ENCODE results near the gene TMEM106A.
"Not testable (repeated sequence)": the region's sequence is repeated elsewhere in the genome, so short reads cannot be mapped to it uniquely, and the experiment has no call there.

Gene TMEM106A, protein sequence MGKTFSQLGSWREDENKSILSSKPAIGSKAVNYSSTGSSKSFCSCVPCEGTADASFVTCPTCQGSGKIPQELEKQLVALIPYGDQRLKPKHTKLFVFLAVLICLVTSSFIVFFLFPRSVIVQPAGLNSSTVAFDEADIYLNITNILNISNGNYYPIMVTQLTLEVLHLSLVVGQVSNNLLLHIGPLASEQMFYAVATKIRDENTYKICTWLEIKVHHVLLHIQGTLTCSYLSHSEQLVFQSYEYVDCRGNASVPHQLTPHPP
- long read RNA-seq, partial matches to known transcripts, result 1 of 7 reads
- long read RNA-seq, other reads (novel, unspliced or antisense), result 3 of 7 reads

DNA sequence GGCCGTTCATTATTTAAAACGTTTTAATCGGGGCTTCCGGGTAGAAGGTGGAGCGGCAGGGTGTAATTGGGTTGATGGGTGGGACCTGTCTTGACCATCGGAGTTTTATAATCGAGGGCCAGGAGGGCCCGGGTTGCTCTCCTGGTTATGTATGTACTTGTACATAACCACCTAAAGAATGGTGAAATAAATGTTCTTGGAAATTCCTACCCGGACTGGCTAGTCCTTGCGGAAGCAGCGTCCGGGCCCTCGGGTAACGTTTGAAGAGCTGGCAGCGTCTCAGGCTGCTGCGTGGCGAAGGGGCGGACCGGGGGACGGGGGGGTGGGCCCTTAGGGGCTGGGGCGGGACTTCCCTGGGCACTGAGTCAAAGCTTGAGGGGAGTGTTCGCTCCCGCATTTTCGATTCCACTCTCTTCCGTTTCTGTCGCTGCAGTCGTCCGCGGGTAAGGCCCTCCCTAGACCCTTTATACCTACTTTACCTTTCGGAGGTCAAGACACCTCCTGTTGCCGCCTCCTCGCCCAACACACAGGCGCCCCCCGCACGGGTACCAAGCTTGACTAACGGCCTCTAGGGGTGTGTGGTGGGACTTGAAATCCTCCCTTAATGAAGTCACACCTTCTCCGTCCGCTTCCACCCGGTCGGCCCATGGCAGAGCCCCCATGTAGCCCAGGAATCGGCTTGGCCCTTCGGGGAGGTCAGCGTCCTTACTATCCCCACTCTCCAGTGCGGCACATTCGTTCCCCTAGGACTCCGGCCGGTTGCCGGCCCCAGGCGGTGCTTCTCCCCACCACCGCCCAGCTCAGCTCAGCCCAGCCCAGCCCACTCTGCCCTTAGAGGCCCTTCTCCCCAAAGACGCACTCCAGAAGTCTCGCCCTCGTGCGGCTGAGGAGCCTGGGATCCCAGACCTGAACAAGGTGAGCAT is at the start of gene TMEM106A:
TMEM106A (plus strand) TSS at position 396 of the 923 bp plus-strand sequence. CDS start 1,167 bp downstream, outside the sequence.
- DNase-seq (ENCODE audit: low read depth in 1 of 2, low spot score in 1 of 2), result peak in 1 of 2 experiments; percentile 47
- Histone ChIP-seq H3K27me3 (ENCODE audit: insufficient read depth, poor library complexity, severe bottlenecking) (no peaks in the 10 kb centered on the region), H3K27ac (replicated peaks) (peak within 1 kb of the TSS; percentile 61), H3K4me3 (replicated peaks; ENCODE audit: insufficient read depth, low read length) (no peak within 1 kb of the TSS)
- TF ChIP-seq GABPA (IDR thresholded peaks at IDR 0.05; ENCODE audit: low read depth) (no peak), POLR2AphosphoS5 (IDR thresholded peaks at IDR 0.05; ENCODE audit: low read depth) (no peak; the same call in 1 of the 2 replicates), SPI1 (IDR thresholded peaks at IDR 0.05; ENCODE audit: borderline replicate concordance, low read depth) (no peak)
- TF ChIP-seq, protein P1, sequence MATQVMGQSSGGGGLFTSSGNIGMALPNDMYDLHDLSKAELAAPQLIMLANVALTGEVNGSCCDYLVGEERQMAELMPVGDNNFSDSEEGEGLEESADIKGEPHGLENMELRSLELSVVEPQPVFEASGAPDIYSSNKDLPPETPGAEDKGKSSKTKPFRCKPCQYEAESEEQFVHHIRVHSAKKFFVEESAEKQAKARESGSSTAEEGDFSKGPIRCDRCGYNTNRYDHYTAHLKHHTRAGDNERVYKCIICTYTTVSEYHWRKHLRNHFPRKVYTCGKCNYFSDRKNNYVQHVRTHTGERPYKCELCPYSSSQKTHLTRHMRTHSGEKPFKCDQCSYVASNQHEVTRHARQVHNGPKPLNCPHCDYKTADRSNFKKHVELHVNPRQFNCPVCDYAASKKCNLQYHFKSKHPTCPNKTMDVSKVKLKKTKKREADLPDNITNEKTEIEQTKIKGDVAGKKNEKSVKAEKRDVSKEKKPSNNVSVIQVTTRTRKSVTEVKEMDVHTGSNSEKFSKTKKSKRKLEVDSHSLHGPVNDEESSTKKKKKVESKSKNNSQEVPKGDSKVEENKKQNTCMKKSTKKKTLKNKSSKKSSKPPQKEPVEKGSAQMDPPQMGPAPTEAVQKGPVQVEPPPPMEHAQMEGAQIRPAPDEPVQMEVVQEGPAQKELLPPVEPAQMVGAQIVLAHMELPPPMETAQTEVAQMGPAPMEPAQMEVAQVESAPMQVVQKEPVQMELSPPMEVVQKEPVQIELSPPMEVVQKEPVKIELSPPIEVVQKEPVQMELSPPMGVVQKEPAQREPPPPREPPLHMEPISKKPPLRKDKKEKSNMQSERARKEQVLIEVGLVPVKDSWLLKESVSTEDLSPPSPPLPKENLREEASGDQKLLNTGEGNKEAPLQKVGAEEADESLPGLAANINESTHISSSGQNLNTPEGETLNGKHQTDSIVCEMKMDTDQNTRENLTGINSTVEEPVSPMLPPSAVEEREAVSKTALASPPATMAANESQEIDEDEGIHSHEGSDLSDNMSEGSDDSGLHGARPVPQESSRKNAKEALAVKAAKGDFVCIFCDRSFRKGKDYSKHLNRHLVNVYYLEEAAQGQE (IDR thresholded peaks at IDR 0.05; ENCODE audit: insufficient replicate concordance, low read depth), result no peak
- TF ChIP-seq, protein P2, sequence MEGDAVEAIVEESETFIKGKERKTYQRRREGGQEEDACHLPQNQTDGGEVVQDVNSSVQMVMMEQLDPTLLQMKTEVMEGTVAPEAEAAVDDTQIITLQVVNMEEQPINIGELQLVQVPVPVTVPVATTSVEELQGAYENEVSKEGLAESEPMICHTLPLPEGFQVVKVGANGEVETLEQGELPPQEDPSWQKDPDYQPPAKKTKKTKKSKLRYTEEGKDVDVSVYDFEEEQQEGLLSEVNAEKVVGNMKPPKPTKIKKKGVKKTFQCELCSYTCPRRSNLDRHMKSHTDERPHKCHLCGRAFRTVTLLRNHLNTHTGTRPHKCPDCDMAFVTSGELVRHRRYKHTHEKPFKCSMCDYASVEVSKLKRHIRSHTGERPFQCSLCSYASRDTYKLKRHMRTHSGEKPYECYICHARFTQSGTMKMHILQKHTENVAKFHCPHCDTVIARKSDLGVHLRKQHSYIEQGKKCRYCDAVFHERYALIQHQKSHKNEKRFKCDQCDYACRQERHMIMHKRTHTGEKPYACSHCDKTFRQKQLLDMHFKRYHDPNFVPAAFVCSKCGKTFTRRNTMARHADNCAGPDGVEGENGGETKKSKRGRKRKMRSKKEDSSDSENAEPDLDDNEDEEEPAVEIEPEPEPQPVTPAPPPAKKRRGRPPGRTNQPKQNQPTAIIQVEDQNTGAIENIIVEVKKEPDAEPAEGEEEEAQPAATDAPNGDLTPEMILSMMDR (IDR thresholded peaks at IDR 0.05; ENCODE audit: insufficient read depth, low read length), result no peak

DNA sequence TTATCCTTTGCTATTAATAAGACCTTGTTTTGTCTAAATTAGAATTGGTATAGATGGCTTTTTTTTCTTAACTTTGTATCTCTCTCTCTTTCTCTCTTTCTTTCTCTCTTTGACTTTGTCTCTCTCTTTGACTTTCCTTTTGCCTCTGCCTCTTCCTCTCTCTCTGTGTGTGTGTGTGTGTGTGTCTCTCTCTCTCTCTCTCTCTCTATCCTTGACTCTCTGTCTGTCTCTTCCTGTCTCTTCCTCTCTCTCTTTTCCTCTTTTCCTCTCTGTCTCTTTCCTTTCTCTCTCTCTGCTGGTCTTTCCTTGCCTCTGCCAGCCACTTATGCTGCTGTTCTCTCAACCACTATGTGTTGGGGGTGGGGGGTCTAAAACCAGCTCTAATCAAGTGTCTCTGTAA is 45.7 kb upstream of the TMEM106A start:
- not testable (repeated sequence) for H3K4me3 ChIP-seq (replicated peaks; ENCODE audit: insufficient read depth, low read length); H3K27me3 ChIP-seq (ENCODE audit: insufficient read depth, poor library complexity, severe bottlenecking); H3K27ac ChIP-seq (replicated peaks); DNase-seq (ENCODE audit: low read depth in 1 of 2, low spot score in 1 of 2)

DNA sequence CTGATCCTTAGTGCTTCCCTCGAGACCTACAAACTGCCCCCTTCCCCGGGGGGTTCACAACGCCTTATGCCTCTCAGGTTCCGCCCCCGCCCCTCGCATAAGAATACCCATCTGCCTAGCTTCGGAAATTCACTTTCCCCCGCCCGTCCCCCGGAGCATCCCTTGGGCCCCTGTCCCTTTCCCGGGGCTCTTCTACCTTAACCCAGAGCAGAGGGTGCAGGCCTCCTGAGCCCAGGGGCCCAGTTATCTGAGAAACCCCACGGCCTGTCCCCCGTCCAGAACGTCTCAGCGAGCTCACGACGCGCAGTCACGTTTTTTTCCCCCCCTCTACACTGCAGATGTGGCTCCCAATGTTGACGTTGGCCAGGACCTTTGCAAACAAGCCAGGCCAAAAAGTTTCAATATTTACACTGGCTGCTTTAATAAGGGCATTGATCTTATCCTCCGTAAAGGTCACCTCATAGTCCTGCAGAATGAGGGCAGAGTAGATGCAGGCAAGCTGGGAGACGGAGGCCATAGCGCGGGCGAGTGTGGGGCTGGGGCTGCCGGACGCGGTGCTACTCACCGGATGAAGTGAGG is 42.0 kb upstream of the TMEM106A start:
- H3K4me3 ChIP-seq (replicated peaks; ENCODE audit: insufficient read depth, low read length), result peak overlapping the region; percentile 98
- H3K27me3 ChIP-seq (ENCODE audit: insufficient read depth, poor library complexity, severe bottlenecking), result no peaks in the 10 kb centered on the region
- peak overlapping the region; percentile 97 for H3K27ac ChIP-seq (replicated peaks)
- DNase-seq (ENCODE audit: low read depth in 1 of 2, low spot score in 1 of 2), result peak; percentile 35 to 47
- TF ChIP-seq, protein P2 (IDR thresholded peaks at IDR 0.05; ENCODE audit: insufficient read depth, low read length), result no peak
- no peak for TF ChIP-seq POLR2AphosphoS5 (IDR thresholded peaks at IDR 0.05; ENCODE audit: low read depth)
- TF ChIP-seq, protein P1 (IDR thresholded peaks at IDR 0.05; ENCODE audit: insufficient replicate concordance, low read depth), result peak; percentile 33
- no peak for TF ChIP-seq SPI1 (IDR thresholded peaks at IDR 0.05; ENCODE audit: borderline replicate concordance, low read depth)
